Measurements from ENCODE around the gene PLEKHS1.

- TF ChIP-seq SP1 (IDR thresholded peaks at IDR 0.05) (no peak), SUZ12 (IDR thresholded peaks at IDR 0.05) (no peak), BHLHE40 (IDR thresholded peaks at IDR 0.05; ENCODE audit: borderline replicate concordance) (no peak), ARNT (IDR thresholded peaks at IDR 0.05) (no peak), ELF4 (IDR thresholded peaks at IDR 0.05) (no peak), ZNF384 (IDR thresholded peaks at IDR 0.05) (no peak), FOXA1 (IDR thresholded peaks at IDR 0.05) (no peak), HDGF (IDR thresholded peaks at IDR 0.05; ENCODE audit: borderline replicate concordance) (no peak), FOXK2 (IDR thresholded peaks at IDR 0.05) (no peak), FOXM1 (IDR thresholded peaks at IDR 0.05; ENCODE audit: borderline replicate concordance) (no peak), TARDBP (IDR thresholded peaks at IDR 0.05) (no peak)
- TF ChIP-seq, protein P1, sequence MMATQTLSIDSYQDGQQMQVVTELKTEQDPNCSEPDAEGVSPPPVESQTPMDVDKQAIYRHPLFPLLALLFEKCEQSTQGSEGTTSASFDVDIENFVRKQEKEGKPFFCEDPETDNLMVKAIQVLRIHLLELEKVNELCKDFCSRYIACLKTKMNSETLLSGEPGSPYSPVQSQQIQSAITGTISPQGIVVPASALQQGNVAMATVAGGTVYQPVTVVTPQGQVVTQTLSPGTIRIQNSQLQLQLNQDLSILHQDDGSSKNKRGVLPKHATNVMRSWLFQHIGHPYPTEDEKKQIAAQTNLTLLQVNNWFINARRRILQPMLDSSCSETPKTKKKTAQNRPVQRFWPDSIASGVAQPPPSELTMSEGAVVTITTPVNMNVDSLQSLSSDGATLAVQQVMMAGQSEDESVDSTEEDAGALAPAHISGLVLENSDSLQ (IDR thresholded peaks at IDR 0.05): no peak
Observed at GRCh38 chr10:113806503-113806902, 55.0 kb downstream of the PLEKHS1 start.

Measured in HEK293T (cell line).